GM21619 (cell line): ENCODE data around the gene ZNF593.

Source experiments
- ATAC-seq: cut with Tn5 transposase; IDR thresholded peaks from one replicate; pipeline ENCODE4 v1.9.1; 2021; ENCODE audit not compliant: unreplicated experiment

ZNF593 gene

DNA sequence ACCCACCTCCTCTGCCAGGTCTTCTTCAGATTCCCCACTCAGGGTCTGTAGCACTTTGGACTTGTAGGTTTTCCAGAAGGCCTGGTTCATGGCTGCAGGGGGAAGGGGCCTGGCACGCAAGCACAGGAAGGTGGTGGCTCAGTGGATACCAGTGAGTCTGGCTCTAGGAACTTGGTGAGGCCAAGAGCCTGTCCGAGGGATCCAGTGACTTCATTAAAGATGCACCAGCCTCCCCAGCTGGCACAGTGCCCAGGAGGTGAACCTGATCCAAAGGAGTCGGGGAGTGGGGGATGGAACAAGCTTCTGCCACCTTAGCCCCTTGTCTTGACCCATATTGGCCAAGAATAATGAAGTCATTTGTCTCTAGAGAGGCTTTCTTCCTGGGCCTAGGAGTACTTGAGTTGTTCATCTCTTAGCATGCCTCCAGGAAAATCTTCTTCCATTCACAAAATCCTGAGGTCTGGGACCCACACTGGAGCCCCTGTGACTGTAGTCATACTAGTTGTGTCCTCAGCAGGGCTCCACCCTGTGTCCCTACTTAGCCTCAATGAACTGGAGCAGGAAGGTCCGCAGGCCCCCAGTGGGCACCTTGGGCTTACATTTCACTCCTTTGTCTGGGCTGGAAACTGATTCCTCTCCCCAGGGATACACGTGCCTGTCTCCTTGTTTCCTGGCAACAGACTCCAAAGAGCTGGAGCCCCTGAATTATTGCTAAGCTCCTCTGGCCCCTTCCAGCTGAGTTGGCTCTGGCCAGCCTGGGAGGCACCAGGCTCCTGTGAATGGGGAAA, 1.1 kb upstream of the ZNF593 start, which contains the start of gene C1orf232:
TSS of gene C1orf232 (minus strand) at position 554 of the 788 bp plus-strand sequence. CDS start at position 90, 464 bp downstream.
- no peak for ATAC-seq

- no peak for ATAC-seq
Observed at GRCh38 chr1:26169198-26169554, 532 bp upstream of the ZNF593 start.

DNA sequence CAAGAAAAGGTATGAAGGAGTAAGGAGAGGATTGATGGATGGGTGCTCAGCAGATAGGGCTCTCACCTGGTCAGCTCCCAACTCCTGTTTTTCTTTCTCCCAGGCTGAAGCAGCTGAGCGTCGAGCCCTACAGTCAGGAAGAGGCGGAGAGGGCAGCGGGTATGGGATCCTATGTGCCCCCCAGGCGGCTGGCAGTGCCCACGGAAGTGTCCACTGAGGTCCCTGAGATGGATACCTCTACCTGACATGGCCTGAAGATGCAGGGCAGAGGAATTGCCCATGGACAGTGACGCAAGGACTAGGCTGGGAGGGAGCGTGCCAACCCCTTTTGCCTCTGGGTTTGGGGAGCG, 739 bp downstream of the ZNF593 start:
- no peak for ATAC-seq

DNA sequence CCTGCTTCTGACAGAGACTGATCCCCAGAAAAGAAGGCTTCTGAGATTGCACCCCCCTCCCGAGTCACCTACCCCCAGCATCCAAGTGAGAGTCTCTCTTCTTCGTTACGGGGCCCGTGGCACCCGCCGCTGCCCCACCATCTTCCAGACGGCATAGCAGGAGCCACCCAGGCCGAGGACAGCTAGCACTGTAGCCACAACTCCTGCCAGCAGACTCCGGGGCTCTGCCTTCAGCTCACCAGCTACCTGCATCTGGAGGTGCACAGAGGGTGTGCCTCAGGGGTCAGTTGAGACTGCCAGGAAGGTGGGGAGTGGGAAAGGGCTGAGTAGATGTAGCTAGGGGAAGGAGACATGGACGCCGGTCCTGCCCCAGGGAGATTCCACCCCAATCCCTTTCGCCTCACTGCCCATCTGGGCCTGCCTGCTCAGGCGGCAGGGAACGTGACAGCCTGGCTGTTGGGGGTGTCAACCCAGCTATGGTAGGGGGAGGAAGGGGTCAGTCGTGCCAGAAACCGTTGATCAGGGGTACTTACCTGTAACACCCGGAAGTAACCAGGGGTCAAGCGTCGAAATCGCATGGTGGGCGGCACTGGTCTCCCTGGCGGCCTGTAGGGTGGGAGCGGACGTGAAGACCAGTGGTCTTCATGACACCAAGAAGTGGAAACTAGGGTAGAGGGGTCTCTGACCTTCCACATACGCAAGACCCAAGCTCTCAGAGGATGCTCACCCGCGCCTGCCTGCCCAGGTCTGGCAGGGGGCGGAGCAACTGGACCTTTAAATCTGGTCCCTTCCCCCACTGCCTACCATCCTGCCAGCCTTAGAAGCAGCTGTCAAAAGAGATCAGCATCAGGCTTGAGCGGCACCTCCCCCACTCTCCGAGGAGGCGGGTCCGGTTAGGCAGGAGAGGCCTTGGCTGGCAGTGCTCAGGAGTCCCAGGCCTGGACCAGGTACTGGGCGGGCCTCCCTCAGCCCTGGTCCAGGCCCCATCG, 1.7 kb downstream of the ZNF593 start, which contains the start of gene ZNF593OS:
TSS of gene ZNF593OS (minus strand) at position 749 of the 989 bp plus-strand sequence. CDS start at position 578, 171 bp downstream.
- no peak for ATAC-seq

GRCh38 chr1:26175346-26175745, 5.6 kb downstream of the ZNF593 start:
- ATAC-seq, result no peak

DNA sequence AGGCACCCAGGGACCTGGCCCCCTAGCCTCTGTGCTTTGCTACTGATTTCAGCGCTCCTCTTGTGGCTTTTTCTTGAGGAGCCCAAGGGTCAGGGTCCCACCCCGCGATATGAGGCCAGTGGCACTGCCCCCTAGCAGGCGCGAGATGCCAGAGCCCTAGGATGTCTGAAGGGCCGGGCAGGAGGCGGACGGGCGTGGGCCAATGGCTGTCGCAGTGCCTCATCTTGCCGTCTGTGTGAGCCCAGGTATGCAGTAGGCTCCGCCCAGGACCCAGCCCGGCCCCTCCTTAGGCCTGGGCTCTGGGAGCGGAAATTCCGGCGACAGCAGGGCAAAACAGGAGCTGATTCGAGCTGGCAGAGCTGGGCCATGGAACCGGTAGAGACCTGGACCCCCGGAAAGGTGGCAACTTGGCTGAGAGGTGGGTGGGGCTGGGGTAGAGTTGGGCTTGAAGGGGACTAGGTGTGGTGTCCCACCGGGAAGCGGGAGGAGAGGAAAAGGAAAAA, 7.5 kb downstream of the ZNF593 start, which contains the start of gene CNKSR1:
TSS of gene CNKSR1 (plus strand) at position 310 of the 503 bp plus-strand sequence. CDS start at position 367, 57 bp downstream.
- ATAC-seq, result no peak

- ATAC-seq, result no peak
Observed at GRCh38 chr1:26180010-26180506, 10.3 kb downstream of the ZNF593 start.

- ATAC-seq, result no peak
Observed at GRCh38 chr1:26181586-26182382, 12.1 kb downstream of the ZNF593 start.

GRCh38 chr1:26182383-26182696, 12.6 kb downstream of the ZNF593 start:
- no peak for ATAC-seq

- ATAC-seq, result no peak
Observed at GRCh38 chr1:26184086-26184485, 14.4 kb downstream of the ZNF593 start.

GRCh38 chr1:26184883-26185282, 15.2 kb downstream of the ZNF593 start:
- ATAC-seq, result no peak

DNA sequence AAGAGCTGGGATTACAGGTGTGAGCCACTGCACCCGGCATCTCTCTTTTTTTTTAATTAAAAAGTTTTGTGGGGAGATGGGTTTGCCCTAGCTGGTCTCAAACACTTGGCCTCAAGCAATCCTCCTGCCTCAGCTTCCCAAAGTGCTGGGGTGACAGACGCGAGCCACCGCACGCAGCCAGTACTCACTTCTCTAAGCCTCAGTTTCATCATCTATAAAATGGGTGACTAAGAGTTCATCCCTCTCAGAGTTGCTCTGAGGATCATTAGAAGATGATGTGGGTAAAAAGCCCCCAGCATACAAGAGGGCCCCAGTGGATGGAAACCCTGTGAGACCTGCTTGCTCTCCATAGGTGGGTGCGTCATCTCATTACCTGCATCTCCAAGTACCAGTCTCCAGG, 18.2 kb downstream of the ZNF593 start:
- no peak for ATAC-seq

GRCh38 chr1:26188477-26188876, 18.8 kb downstream of the ZNF593 start:
- no peak for ATAC-seq

- ATAC-seq, result no peak
Observed at GRCh38 chr1:26189331-26189730, 19.6 kb downstream of the ZNF593 start.

GRCh38 chr1:26189751-26190275, 20.1 kb downstream of the ZNF593 start:
- no peak for ATAC-seq

GRCh38 chr1:26190373-26190987, 20.8 kb downstream of the ZNF593 start, which contains the start of gene CATSPER4:
TSS of gene CATSPER4 (plus strand) at chr1:26190602. CDS start at chr1:26190628, 26 bp downstream.
- ATAC-seq, result no peak

- ATAC-seq, result no peak
Observed at GRCh38 chr1:26191739-26192138, 22.0 kb downstream of the ZNF593 start.

GRCh38 chr1:26195805-26196204, 26.1 kb downstream of the ZNF593 start:
- ATAC-seq, result no peak

- ATAC-seq, result no peak
Observed at GRCh38 chr1:26197301-26197700, 27.6 kb downstream of the ZNF593 start.

DNA sequence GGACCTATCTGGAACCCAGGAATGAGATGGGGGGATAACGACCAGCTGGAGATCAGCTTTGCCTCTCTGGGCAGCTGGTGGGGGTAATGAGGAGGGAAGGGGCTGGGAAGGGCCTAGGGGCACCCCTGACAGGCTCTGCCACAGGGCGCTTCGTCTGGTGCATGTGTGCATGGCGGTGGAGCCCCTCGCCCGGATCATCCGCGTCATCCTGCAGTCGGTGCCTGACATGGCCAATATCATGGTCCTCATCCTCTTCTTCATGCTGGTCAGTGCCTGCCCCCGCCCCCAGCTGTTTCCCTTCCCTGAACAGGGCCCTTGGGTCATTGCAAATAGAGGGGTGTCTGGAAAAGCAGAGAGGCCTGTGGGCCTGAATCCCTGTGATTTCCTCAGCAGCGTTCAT, 28.1 kb downstream of the ZNF593 start:
- ATAC-seq, result no peak
